Subcutaneous abdominal adipose tissue (tissue), 5 donors: Measurements from ENCODE around the gene UNC45B.
"Not testable (repeated sequence)": the region's sequence is repeated elsewhere in the genome, so short reads cannot be mapped to it uniquely, and the experiment has no call there.

Source experiments
- H3K27ac ChIP-seq: one replicate; pipeline ENCODE4 v1.7.0; 2013; ENCODE audit warnings: low read depth, mild to moderate bottlenecking, inconsistent platforms, low read length, moderate library complexity
- H3K27me3 ChIP-seq, 5 donors: one replicate each; pipeline ENCODE4 v1.7.0; 2013; ENCODE audit warnings: low read length in 5 of 5, inconsistent platforms in 1 of 5; ENCODE audit not compliant: control insufficient read depth in 5 of 5, insufficient read depth in 4 of 5
- H3K36me3 ChIP-seq, 5 donors: one replicate each; pipeline ENCODE4 v1.7.0; 2013; ENCODE audit warnings: low read length in 5 of 5; ENCODE audit not compliant: control insufficient read depth in 5 of 5, insufficient read depth in 5 of 5
- H3K4me1 ChIP-seq, 5 donors: one replicate each; pipeline ENCODE4 v1.7.0; 2013; ENCODE audit warnings: low read length in 5 of 5, mild to moderate bottlenecking in 3 of 5, moderate library complexity in 1 of 5; ENCODE audit not compliant: control insufficient read depth in 5 of 5, insufficient read depth in 5 of 5
- H3K4me3 ChIP-seq, 5 donors: one replicate each; pipeline ENCODE4 v1.7.0; 2013; ENCODE audit warnings: low read length in 5 of 5, low read depth in 1 of 5
- H3K9ac ChIP-seq, 5 donors: one replicate each; pipeline ENCODE4 v1.7.0; 2013; ENCODE audit warnings: low read length in 5 of 5, mild to moderate bottlenecking in 4 of 5, moderate library complexity in 3 of 5
- H3K9me3 ChIP-seq, 5 donors: one replicate each; pipeline ENCODE4 v1.7.0; 2013; ENCODE audit warnings: low read length in 5 of 5; ENCODE audit not compliant: control insufficient read depth in 5 of 5
- donor health status: healthy.
- donor health status: healthy.
- donor health status: healthy.
- donor health status: healthy.
- donor health status: healthy.

Gene UNC45B

DNA sequence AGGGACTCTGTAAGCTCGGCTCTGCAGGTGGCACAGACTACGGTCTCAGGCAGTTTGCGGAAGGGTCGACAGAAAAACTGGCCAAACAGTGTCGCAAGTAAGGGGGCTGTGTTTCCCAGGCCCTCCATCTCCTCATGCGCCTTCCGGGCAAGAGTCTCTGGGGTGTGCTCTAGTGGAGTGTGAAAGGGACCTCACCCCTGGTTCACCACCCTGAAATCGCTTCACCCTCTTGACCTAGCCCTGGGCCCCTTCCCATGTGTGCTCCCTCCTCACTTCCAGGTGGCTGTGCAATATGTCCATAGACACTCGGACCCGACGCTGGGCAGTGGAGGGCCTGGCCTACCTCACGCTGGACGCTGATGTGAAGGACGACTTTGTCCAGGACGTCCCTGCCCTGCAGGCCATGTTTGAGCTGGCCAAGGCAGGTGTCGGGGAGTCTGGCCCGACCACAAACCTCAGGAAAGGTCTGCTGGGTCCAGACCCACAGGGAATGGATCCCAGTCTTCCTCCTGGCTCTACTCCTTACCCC lies 22.3 kb downstream of the UNC45B start:
- no peak overlapping the region for H3K27ac ChIP-seq
- H3K9me3 ChIP-seq: no peaks in the 10 kb centered on the region
- no peak overlapping the region for H3K9ac ChIP-seq
- H3K36me3 ChIP-seq: no peaks in the 10 kb centered on the region
- no peaks in the 10 kb centered on the region for H3K27me3 ChIP-seq
- H3K4me3 ChIP-seq: no peak overlapping the region
- peaks cover 0 to 17% (median 0%) of the 10 kb centered on the region in 5 donors for H3K4me1 ChIP-seq

DNA sequence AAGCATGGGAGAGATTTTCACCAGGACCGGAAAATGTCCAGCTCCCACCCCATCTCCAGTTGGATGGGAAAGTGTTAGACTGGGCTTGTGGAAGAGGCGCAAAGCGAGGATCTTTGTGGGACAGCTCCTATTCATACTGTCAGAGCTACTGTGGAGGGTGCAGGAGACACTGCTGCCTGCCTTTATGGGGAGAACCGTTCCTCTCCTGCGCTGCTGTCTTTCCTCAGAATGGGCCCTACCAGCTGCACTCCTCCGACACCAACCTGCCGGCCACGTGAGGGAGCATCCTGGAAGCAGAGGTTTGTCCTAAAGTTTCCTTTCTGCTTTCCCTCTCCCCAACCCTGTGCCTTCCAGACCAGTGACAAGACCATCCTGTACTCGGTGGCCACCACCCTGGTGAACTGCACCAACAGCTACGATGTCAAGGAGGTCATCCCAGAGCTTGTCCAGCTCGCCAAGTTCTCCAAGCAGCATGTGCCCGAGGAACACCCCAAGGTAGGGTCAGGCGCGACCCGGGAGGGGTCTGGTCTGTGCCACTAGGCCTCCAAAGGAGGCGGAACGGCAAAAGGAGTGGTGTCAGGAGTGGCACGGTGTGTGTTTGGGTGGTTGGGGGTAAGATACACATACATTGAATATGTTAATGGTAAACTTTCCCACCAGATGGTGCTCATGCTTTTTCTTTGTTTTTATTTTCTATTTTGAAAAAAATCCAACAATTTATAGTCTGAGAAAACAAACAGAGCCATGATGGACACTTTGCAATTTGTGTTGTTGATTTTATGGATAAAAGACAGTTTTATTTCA lies 23.6 kb downstream of the UNC45B start:
- no peaks in the 10 kb centered on the region for H3K9me3 ChIP-seq
- no peak overlapping the region for H3K9ac ChIP-seq
- H3K4me3 ChIP-seq: no peak overlapping the region
- no peak overlapping the region for H3K27ac ChIP-seq
- H3K27me3 ChIP-seq: no peaks in the 10 kb centered on the region
- no peaks in the 10 kb centered on the region for H3K36me3 ChIP-seq
- H3K4me1 ChIP-seq: peaks cover 0 to 17% (median 0%) of the 10 kb centered on the region in 5 donors

GRCh38 chr17:35171834-35172233 lies 24.2 kb downstream of the UNC45B start:
- Histone ChIP-seq H3K9ac (no peak overlapping the region), H3K4me3 (no peak overlapping the region), H3K27me3 (no peaks in the 10 kb centered on the region), H3K4me1 (peaks cover 0 to 17% (median 0%) of the 10 kb centered on the region in 5 donors), H3K27ac (no peak overlapping the region), H3K9me3 (no peaks in the 10 kb centered on the region), H3K36me3 (no peaks in the 10 kb centered on the region)

DNA sequence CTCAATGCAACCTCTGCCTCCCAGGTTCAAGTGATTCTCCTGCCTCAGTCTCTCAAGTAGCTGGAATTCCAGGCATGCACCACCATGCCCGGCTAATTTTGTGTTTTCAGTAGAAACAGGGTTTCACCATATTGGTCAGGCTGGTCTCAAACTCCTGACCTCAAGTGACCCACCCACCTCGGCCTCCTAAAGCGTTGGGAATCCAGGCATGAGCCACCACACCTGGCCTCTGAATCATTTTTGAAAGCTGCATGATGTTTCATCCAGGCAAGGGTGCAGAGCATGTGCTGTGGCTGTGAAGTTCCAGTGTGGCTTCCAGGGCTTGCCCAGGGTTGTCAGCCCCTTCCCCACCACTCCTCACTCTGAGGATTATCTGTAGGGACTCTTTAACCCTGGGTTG lies 24.7 kb downstream of the UNC45B start:
- peaks cover 0 to 13% (median 0%) of the 10 kb centered on the region in 5 donors for H3K4me1 ChIP-seq
- H3K27ac ChIP-seq, H3K9me3 ChIP-seq, H3K27me3 ChIP-seq, H3K9ac ChIP-seq, H3K4me3 ChIP-seq, H3K36me3 ChIP-seq: not testable (repeated sequence)

DNA sequence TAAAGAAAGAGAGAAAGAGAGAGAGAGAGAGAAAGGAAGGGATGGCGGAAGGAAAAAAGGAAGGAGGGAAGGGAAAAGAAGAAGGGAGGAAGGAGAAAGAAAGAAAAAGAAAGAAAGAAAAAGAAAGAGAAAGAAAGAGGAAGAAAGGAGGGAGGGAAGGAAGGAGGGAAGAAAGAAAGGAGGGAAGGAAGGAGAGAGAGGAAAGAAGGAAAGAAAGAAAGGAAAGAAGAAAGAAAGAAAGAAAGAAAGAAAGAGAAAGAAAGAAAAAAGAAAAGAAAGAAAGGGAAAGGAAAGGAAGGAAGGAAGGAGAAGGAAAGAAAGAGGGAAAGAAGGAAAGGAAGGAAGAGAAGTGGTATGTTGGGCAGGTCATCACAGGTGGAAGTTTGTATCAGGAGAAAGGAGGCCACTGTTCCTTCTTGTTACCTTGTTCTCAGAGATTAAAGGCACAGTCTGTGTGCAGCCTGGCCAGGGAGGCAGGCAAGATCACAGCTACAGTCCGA lies 27.3 kb downstream of the UNC45B start:
- no peaks in the 10 kb centered on the region for H3K36me3 ChIP-seq

DNA sequence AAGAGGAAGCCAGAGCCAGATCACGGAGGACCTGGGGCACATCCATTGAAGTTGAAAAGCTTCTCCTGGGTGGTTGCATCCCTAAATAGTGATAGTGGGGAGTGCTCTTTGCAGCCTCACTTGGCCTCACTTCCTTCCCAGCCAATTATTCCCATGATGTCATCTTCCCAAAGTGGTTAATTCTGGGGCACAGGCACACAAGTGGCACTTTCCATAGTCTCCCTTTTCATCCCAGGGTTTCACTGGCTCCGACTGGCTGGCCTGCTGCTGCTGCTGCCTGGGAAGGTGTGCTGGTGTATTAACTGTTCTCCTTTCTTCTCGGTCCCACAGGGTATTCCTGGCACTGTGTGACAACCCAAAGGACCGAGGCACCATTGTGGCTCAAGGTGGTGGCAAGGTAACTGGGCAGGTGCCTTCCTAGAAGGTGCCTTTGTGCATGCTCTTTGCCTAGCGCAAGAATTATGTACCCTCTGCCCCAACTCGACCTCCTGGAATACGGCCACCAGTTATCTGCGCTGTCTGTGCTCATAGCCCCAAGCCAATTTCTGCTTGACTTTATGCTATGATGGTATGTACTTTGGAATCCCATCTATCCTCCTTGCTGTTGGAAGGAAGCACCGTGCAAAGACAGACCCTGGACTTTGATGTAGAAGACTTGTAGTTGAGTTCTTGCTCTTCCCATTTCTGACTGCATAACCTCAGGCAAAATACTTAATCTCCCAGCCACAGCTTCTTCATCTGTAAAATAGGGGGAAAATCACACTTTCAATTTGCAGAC lies 28.2 kb downstream of the UNC45B start:
- H3K4me3 ChIP-seq: no peak overlapping the region
- peaks cover 0 to 6% (median 0%) of the 10 kb centered on the region in 5 donors for H3K4me1 ChIP-seq
- no peaks in the 10 kb centered on the region for H3K9me3 ChIP-seq
- H3K27ac ChIP-seq: no peak overlapping the region
- H3K36me3 ChIP-seq: no peaks in the 10 kb centered on the region
- no peaks in the 10 kb centered on the region for H3K27me3 ChIP-seq
- H3K9ac ChIP-seq: no peak overlapping the region

More for the DNA sequence above, 27.3 kb downstream of the UNC45B start:
- Histone ChIP-seq H3K27me3 (no peaks in the 10 kb centered on the region), H3K4me1 (peaks cover 0 to 6% (median 0%) of the 10 kb centered on the region in 5 donors), H3K9ac (no peak overlapping the region), H3K9me3 (no peaks in the 10 kb centered on the region), H3K27ac (no peak overlapping the region), H3K4me3 (no peak overlapping the region)

DNA sequence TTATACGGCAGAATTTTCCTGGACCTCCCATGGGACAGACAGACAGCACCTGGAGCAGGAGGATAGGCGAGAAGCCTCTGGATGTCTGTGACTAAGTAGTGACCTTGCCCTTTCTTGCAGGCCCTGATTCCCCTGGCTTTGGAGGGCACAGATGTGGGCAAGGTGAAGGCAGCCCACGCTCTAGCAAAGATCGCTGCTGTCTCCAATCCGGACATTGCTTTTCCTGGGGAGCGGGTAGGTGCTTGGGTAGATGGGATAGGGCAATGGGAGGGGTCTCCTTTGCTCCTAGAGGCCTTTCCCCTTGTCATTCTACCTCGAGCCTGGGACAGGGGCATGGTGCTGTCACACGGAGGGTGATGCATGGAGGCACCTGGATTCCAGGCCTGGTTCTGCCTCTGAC lies 29.3 kb downstream of the UNC45B start:
- H3K36me3 ChIP-seq: no peaks in the 10 kb centered on the region
- no peak overlapping the region for H3K9ac ChIP-seq
- H3K27ac ChIP-seq: no peak overlapping the region
- H3K27me3 ChIP-seq: no peaks in the 10 kb centered on the region
- no peaks in the 10 kb centered on the region for H3K4me1 ChIP-seq
- no peak overlapping the region for H3K4me3 ChIP-seq
- no peaks in the 10 kb centered on the region for H3K9me3 ChIP-seq

DNA sequence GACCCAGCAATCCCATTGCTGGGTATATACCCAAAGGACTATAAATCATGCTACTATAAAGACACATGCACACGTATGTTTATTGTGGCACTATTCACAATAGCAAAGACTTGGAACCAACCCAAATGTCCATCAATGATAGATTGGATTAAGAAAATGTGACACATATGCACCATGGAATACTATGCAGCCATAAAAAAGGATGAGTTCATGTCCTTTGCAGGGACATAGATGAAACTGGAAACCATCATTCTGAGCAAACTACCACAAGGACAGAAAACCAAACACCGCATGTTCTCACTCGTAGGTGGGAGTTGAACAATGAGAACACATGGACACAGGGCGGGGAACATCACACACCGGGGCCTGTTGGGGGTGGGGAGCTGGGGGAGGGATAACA lies 31.8 kb downstream of the UNC45B start:
- not testable (repeated sequence) for H3K27me3 ChIP-seq, H3K27ac ChIP-seq, H3K9ac ChIP-seq, H3K4me1 ChIP-seq, H3K36me3 ChIP-seq, H3K4me3 ChIP-seq, H3K9me3 ChIP-seq

GRCh38 chr17:35183332-35183731 lies 35.7 kb downstream of the UNC45B start:
- Histone ChIP-seq H3K4me1 (no peaks in the 10 kb centered on the region), H3K27ac (no peak overlapping the region), H3K27me3 (peaks cover 0 to 3% (median 0%) of the 10 kb centered on the region in 5 donors), H3K36me3 (no peaks in the 10 kb centered on the region), H3K4me3 (no peak overlapping the region), H3K9ac (no peak overlapping the region), H3K9me3 (no peaks in the 10 kb centered on the region)

- Histone ChIP-seq H3K9me3 (no peaks in the 10 kb centered on the region), H3K4me1 (no peaks in the 10 kb centered on the region), H3K36me3 (no peaks in the 10 kb centered on the region), H3K4me3 (no peak overlapping the region), H3K9ac (no peak overlapping the region), H3K27me3 (peaks cover 0 to 3% (median 0%) of the 10 kb centered on the region in 5 donors), H3K27ac (no peak overlapping the region)
Observed at GRCh38 chr17:35184274-35184673, 36.7 kb downstream of the UNC45B start.
